DMS53 treated with DMSO at 0.1 percent for 48 hours (cell line): ENCODE results near the gene PPIE.
"Not testable (repeated sequence)": the region's sequence is repeated elsewhere in the genome, so short reads cannot be mapped to it uniquely, and the experiment has no call there.

Source experiments
- DNase-seq: peaks from one replicate; lab custom pipeline; 2025; ENCODE audit not compliant: unreplicated experiment; lab: John Stamatoyannopoulos, UW

The PPIE gene

DNA sequence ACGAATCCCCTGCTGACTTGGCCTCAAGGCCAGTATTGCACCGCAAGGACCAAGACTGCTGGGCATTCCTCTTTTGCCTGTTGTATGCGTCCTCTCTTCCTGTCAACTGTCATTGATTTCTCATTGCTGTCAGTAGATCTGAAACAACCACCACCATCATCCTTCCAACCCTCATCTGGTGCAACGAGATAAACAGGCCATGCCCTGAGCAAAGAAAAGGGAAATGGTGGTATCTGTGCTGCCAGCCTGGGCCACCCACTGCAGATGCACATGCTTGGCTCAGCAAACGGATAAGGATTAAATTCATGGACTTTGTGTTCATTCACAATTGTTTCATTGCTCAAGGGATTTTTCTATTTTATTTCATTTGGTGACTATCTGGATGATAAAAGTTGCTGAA lies 18.8 kb downstream of the PPIE start:
- no peak for DNase-seq

DNA sequence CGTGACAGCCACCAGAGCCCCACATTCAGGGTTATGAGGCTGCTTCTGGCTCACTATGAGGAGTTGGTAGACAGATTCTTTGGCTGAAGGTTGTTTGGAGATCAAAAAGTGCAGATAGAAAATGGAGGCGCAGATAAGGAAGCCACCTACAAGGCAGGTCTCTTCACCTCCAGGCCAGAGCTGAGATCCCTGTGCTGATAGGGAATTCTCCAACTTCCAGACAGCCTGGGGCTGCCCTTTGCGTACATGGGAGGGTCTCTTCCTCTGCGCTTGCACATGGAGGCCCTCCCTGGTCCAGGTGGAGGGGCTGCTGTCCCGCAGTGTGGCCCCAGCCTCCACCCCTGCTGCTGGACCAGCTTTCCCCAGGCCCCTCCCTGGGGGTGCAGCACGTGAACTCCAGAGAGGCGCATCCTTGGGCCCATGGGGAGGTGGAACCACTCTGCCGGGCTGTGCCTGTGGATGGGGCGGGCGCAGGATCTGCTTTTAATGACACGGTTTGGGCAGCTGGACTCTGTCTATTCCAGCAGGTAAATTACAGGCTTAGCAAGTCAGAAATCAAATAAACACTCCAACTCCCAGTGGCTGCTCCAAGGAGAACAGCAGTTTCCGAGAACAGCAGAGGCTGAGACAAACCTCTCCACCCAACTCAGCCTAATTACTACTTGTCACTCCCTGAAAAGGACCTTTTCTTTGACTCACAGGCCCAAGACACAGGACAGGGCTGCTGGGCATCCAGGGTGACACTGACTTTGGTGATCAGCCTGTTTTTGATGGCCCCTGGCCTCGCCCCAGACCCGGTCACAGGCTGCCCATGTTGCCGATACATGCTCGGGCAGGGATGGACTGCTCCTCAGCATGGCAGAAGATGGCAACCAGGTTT lies 20.1 kb downstream of the PPIE start:
- DNase-seq, result no peak

GRCh38 chr1:39759436-39759726 lies 20.7 kb downstream of the PPIE start:
- no peak for DNase-seq

GRCh38 chr1:39760074-39761008 lies 21.7 kb downstream of the PPIE start:
- no peak for DNase-seq

DNA sequence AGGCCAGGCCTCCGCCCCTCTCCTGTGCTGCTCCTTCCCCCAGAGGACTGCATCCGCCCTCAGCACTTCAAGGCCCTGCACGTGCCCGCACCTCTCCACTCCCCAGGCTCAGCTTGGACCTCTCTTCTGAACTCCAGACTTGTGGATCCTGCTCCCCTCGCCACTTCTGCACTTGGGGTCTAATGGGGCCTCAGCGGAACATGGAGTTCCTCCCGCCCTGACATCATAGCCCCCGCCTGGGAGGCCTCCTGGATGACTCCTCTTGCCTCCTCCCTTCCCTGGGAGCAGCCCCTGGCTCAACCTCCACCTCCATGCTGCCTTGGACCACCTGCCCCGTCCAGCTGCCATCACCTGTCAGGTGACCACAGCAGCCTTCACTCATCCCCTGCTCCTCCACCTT lies 22.3 kb downstream of the PPIE start:
- DNase-seq, result no peak

- DNase-seq, result no peak
Observed at GRCh38 chr1:39761557-39762260, 23.0 kb downstream of the PPIE start.

GRCh38 chr1:39762550-39763540 lies 24.2 kb downstream of the PPIE start:
- no peak for DNase-seq

DNA sequence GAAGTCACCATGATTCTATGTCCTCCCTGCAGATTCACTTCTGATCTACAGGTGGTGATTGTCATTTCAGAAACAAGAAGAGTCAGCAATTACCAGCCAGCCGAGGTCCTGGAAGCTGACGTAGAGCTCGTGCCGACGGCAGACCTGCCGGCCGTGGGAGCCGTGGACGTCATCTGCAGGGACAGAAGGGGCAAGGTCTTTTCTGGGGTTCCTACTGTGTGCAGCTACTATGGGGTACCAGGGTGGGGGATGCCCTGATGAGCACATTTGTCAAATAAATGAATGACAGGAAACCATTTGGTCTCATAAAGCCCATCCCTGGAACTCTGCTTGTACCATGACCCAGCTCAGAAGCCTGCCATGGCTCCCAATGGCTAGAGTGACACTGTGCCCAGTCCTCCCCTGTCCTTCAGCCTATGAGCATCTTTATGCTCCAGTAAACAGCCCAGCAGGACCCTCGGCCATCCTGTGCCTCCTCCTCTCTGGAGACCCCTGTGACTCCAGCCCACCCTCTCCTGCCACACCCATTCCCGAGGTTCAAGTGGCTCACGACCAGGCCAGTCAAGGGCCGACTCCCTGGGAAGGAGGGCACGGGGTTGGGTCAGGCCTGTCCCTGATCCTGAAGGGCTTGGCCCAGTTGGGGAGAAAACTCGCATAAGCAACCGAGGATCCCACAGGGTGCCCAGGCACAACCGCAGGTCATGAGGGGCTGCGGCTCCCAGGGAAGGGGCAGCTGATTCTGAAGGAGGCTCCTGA lies 25.1 kb downstream of the PPIE start:
- DNase-seq, result not testable (repeated sequence)

- DNase-seq, result not testable (repeated sequence)
Observed at GRCh38 chr1:39764512-39764911, 25.8 kb downstream of the PPIE start.

DNA sequence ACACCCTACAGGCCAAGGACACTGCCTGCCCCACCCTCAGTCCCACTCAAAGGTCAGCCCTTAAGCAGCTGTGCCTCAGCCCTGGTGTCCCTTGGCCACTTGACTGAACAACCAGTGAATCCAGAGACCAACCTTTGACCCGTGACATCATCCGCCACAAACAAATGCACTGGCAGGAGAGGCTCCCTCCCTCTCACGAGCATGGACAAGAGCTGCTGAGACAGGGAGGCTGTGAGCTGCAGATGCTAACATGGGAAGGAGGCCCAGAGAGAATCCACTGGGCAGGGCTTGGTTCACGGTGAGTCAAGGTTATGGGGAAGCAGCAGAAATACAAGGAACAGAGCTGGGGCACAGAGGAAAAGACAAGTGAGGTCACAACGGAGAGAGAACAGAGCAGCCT lies 27.8 kb downstream of the PPIE start:
- not testable (repeated sequence) for DNase-seq

- DNase-seq, result not testable (repeated sequence)
Observed at GRCh38 chr1:39769502-39769901, 30.8 kb downstream of the PPIE start.

- not testable (repeated sequence) for DNase-seq
Observed at GRCh38 chr1:39770100-39771021, 31.7 kb downstream of the PPIE start.

DNA sequence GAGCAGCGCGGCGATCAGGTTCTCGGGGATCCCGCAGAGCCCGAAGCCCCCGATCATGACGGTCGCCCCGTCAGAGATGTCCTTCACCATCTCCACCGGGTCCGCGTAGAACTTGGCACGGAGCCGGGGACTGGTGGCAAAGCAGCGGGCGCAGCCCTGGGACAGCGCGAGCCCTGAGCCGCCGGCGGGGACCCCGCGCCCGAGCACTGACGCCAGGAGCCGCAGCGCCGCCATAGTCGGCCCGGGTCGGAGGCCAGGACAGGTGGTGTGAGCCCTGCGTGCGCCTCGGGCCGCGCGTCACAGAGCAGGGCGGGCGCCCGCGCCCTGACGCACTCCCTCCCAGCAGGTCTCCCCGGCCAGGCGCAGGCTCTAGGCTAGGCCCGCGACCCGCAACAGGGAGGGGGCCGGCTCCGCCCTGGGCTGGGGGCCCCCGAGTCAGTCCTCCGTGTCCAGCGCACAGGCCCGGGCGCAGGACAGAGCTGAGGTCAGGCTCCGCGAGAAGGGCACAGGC lies 32.4 kb downstream of the PPIE start, which contains the start of gene OXCT2:
OXCT2 (minus strand) TSS at position 327 of the 511 bp plus-strand sequence; CDS start at position 234, 93 bp downstream.
- not testable (repeated sequence) for DNase-seq

GRCh38 chr1:39773369-39773979 lies 34.8 kb downstream of the PPIE start:
- DNase-seq, result not testable (repeated sequence)

- not testable (repeated sequence) for DNase-seq
Observed at GRCh38 chr1:39775141-39775540, 36.5 kb downstream of the PPIE start.

- DNase-seq, result not testable (repeated sequence)
Observed at GRCh38 chr1:39775676-39776399, 37.2 kb downstream of the PPIE start.

DNA sequence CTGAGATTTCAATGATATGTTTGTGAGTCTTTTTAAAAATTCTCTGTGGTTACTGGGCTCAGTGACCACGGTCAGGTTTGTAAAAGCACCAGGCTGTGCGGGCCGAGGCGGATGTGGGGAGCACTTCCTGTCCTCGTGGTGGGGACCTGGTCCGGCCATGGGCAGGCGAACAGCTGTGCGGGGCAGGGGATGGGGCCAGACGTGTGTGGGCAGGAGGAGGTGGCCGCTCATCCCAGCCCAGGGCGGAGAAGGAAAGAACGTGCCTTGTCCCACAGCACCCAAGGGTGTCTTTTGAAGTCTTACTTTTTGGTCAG lies 37.7 kb downstream of the PPIE start:
- no peak for DNase-seq
